Measurements from ENCODE around the gene RFPL3.

DNA sequence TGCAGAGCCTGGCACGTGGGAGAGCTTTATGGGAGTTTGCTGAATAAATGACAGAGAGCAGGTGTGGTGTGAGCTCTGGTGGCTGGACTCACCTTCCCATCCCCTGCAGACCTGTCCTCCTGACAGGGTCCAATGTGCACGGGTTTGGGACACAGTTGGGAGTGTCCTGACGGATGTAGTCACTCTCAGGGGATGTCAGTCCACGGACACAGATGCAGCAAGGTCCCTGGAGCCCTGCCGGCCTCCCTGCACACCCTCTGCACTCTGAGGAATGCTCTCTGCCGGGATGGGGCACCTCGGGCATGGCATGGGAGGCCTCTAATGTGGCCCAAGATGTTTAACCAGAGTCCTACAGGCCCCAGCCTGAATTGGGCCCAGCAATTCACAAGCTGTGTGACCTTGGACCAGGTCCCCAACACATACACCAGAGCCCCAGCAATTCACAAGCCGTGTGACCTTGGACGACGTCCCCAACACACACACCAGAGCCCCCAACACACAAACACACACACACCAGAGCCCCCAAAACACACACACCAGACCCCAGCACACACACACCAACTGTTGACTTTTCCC, 30.0 kb upstream of the RFPL3 start:
- TF ChIP-seq, protein P1, sequence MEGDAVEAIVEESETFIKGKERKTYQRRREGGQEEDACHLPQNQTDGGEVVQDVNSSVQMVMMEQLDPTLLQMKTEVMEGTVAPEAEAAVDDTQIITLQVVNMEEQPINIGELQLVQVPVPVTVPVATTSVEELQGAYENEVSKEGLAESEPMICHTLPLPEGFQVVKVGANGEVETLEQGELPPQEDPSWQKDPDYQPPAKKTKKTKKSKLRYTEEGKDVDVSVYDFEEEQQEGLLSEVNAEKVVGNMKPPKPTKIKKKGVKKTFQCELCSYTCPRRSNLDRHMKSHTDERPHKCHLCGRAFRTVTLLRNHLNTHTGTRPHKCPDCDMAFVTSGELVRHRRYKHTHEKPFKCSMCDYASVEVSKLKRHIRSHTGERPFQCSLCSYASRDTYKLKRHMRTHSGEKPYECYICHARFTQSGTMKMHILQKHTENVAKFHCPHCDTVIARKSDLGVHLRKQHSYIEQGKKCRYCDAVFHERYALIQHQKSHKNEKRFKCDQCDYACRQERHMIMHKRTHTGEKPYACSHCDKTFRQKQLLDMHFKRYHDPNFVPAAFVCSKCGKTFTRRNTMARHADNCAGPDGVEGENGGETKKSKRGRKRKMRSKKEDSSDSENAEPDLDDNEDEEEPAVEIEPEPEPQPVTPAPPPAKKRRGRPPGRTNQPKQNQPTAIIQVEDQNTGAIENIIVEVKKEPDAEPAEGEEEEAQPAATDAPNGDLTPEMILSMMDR (IDR thresholded peaks at IDR 0.05), result no peak
- TF ChIP-seq, protein P2, sequence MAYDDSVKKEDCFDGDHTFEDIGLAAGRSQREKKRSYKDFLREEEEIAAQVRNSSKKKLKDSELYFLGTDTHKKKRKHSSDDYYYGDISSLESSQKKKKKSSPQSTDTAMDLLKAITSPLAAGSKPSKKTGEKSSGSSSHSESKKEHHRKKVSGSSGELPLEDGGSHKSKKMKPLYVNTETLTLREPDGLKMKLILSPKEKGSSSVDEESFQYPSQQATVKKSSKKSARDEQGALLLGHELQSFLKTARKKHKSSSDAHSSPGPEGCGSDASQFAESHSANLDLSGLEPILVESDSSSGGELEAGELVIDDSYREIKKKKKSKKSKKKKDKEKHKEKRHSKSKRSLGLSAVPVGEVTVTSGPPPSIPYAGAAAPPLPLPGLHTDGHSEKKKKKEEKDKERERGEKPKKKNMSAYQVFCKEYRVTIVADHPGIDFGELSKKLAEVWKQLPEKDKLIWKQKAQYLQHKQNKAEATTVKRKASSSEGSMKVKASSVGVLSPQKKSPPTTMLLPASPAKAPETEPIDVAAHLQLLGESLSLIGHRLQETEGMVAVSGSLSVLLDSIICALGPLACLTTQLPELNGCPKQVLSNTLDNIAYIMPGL (CRISPR knock-in tag; IDR thresholded peaks at IDR 0.05; ENCODE audit: borderline replicate concordance), result no peak
- TF ChIP-seq POLR2A (IDR thresholded peaks at IDR 0.05; ENCODE audit: low read length) (no peak), RNF2 (IDR thresholded peaks at IDR 0.05; ENCODE audit: borderline replicate concordance, low read depth) (no peak), FOSL2 (IDR thresholded peaks at IDR 0.05) (no peak), FOSL2 (CRISPR knock-in tag; IDR thresholded peaks at IDR 0.05) (no peak)
- TF ChIP-seq, protein P3, sequence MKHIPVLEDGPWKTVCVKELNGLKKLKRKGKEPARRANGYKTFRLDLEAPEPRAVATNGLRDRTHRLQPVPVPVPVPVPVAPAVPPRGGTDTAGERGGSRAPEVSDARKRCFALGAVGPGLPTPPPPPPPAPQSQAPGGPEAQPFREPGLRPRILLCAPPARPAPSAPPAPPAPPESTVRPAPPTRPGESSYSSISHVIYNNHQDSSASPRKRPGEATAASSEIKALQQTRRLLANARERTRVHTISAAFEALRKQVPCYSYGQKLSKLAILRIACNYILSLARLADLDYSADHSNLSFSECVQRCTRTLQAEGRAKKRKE (CRISPR knock-in tag; IDR thresholded peaks at IDR 0.05; ENCODE audit: low read depth), result no peak
- TF ChIP-seq, protein P4, sequence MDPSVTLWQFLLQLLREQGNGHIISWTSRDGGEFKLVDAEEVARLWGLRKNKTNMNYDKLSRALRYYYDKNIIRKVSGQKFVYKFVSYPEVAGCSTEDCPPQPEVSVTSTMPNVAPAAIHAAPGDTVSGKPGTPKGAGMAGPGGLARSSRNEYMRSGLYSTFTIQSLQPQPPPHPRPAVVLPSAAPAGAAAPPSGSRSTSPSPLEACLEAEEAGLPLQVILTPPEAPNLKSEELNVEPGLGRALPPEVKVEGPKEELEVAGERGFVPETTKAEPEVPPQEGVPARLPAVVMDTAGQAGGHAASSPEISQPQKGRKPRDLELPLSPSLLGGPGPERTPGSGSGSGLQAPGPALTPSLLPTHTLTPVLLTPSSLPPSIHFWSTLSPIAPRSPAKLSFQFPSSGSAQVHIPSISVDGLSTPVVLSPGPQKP (IDR thresholded peaks at IDR 0.05; ENCODE audit: low read depth, low read length), result no peak
- TF ChIP-seq, protein P5, sequence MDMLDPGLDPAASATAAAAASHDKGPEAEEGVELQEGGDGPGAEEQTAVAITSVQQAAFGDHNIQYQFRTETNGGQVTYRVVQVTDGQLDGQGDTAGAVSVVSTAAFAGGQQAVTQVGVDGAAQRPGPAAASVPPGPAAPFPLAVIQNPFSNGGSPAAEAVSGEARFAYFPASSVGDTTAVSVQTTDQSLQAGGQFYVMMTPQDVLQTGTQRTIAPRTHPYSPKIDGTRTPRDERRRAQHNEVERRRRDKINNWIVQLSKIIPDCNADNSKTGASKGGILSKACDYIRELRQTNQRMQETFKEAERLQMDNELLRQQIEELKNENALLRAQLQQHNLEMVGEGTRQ (IDR thresholded peaks at IDR 0.05), result no peak
